Upper lobe of left lung (tissue), 6 donors: ENCODE results near the gene B4GALNT1. TPM values are rescaled to one million over a fixed set of nuclear protein-coding genes. Genes with fewer than 3 reads are reported as not detected.
A peak's percentile ranks its signal among the peaks of the same experiment; 100 is the strongest.

Experiments
- ATAC-seq, 2 donors: fragments of 200-7000 bp; cut with Tn5 transposase; one replicate each; pipeline ENCODE4 v1.9.1; 2022; ENCODE audit warnings: mild to moderate bottlenecking in 2 of 2, moderate library complexity in 2 of 2; ENCODE audit not compliant: low FRiP score in 2 of 2
- DNase-seq, 2 donors: peaks; one replicate each; pipeline ENCODE4 v3.0.0-alpha.2; 2019 to 2020
- H3K27ac ChIP-seq, 4 donors: fragments of 200-600 bp; sonication (generic); one replicate each; pipeline ENCODE4 v1.5.1; 2016 to 2019
- H3K27me3 ChIP-seq, 4 donors: fragments of 200-600 bp; sonication (generic); one replicate each; pipeline ENCODE4 v1.5.1; 2017 to 2019
- H3K36me3 ChIP-seq, 4 donors: fragments of 200-600 bp; sonication (generic); one replicate each; pipeline ENCODE4 v1.5.1; 2016 to 2019
- H3K4me1 ChIP-seq, 4 donors: fragments of 200-600 bp; sonication (generic); one replicate each; pipeline ENCODE4 v1.5.1; 2018 to 2019
- H3K4me3 ChIP-seq, 4 donors: fragments of 200-600 bp; sonication (generic); one replicate each; pipeline ENCODE4 v1.5.1; 2017 to 2019; ENCODE audit warnings: mild to moderate bottlenecking in 2 of 4, moderate library complexity in 1 of 4
- H3K9me3 ChIP-seq, 4 donors: fragments of 200-600 bp; sonication (generic); one replicate each; pipeline ENCODE4 v1.5.1; 2018 to 2019
- CTCF ChIP-seq, 6 experiments: fragments of 450-650 bp in 4 of 6; fragments of 200-600 bp in 2 of 6; sonication (generic) in 2 of 6; IDR thresholded peaks; one replicate each; pipeline ENCODE4 v1.5.1; 2016 to 2019; ENCODE audit warnings: antibody characterized with exemption in 6 of 6
- EP300 ChIP-seq, 4 donors: sonication (generic); formaldehyde crosslinking; IDR thresholded peaks; one replicate each; pipeline ENCODE4 v1.5.1; 2017; ENCODE audit warnings: antibody characterized with exemption in 4 of 4, control low read depth in 2 of 4
- POLR2A ChIP-seq, 4 donors: fragments of 450-650 bp; IDR thresholded peaks; one replicate each; pipeline ENCODE4 v1.5.1; 2016 to 2017; ENCODE audit warnings: antibody characterized with exemption in 4 of 4, mild to moderate bottlenecking in 2 of 4
- POLR2AphosphoS5 ChIP-seq, 2 donors: sonication (generic); formaldehyde crosslinking; IDR thresholded peaks; one replicate each; pipeline ENCODE4 v1.5.1; 2017; ENCODE audit warnings: antibody characterized with exemption in 2 of 2
- WGBS, 2 donors: methylation state at CpG; one replicate each; pipeline ENCODE4 v1.1.5; 2017 to 2018; 5-methylcytosine and 5-hydroxymethylcytosine counted together
- total RNA-seq, 6 donors: library from RNA; depleted of rRNA in 4 of 6; stranded (reverse); fragments of >200 nt in 4 of 6; gene quantifications; one replicate each; pipeline versions ENCODE4 v1.1.0 to v1.2.1, GENCODE V29; 2016 to 2021
- donor health status: DM: no; HTN: no; CAD: no; lungs with moderate emphysema.
- donor health status: DM: no; HTN: yes; CAD: no; lungs with severe emphysema.

Gene B4GALNT1
- total RNA-seq, 6 donors from 2014 or later, result under 0.01 to 2.6 (median 0.80) TPM

GRCh38 chr12:57627501-57628279 is 5.3 kb downstream of the B4GALNT1 start:
- 9 to 20% methylated on average over 26 to 52 of the region's 67 CpGs for WGBS, 2 donors
- Histone ChIP-seq H3K27me3 (peaks cover 0 to 67% (median 22%) of the 10 kb centered on the region in 4 donors), H3K27ac (no peak overlapping the region), H3K9me3 (no peaks in the 10 kb centered on the region), H3K4me3 (peak overlapping the region in 3 of 4 donors; percentile 0 to 8 (median 6)), H3K36me3 (no peaks in the 10 kb centered on the region), H3K4me1 (peaks cover 13 to 26% (median 21%) of the 10 kb centered on the region in 4 donors)
- DNase-seq (peak in 1 of 2 donors; percentile 87), ATAC-seq (no peak)
- TF ChIP-seq POLR2A (IDR thresholded peaks at IDR 0.05) (no peak), POLR2AphosphoS5 (IDR thresholded peaks at IDR 0.05) (no peak), CTCF (IDR thresholded peaks at IDR 0.05) (no peak), EP300 (IDR thresholded peaks at IDR 0.05) (no peak)

GRCh38 chr12:57626921-57627445 is 6.0 kb downstream of the B4GALNT1 start:
- H3K27me3 ChIP-seq, result peaks cover 0 to 66% (median 18%) of the 10 kb centered on the region in 4 donors
- H3K9me3 ChIP-seq, result no peaks in the 10 kb centered on the region
- TF ChIP-seq POLR2AphosphoS5 (IDR thresholded peaks at IDR 0.05) (no peak), CTCF (IDR thresholded peaks at IDR 0.05) (no peak), POLR2A (IDR thresholded peaks at IDR 0.05) (no peak), EP300 (IDR thresholded peaks at IDR 0.05) (no peak)
- WGBS, 2 donors, result 32 to 43% methylated on average over 9 of the region's 9 CpGs
- H3K36me3 ChIP-seq, result no peaks in the 10 kb centered on the region
- H3K4me1 ChIP-seq, result peaks cover 7 to 21% (median 15%) of the 10 kb centered on the region in 4 donors
- no peak for DNase-seq
- H3K27ac ChIP-seq, result no peak overlapping the region
- no peak overlapping the region for H3K4me3 ChIP-seq
- no peak for ATAC-seq

GRCh38 chr12:57626111-57626920 is 6.7 kb downstream of the B4GALNT1 start:
- 43 to 56% methylated on average over 13 of the region's 13 CpGs for WGBS, 2 donors
- H3K27me3 ChIP-seq, result peaks cover 0 to 64% (median 17%) of the 10 kb centered on the region in 4 donors
- no peaks in the 10 kb centered on the region for H3K36me3 ChIP-seq
- ATAC-seq (no peak), DNase-seq (no peak)
- no peak overlapping the region for H3K4me3 ChIP-seq
- no peak for TF ChIP-seq POLR2A (IDR thresholded peaks at IDR 0.05)
- TF ChIP-seq POLR2AphosphoS5 (IDR thresholded peaks at IDR 0.05), result peak in 1 of 2 donors; percentile 6
- H3K27ac ChIP-seq, result no peak overlapping the region
- no peaks in the 10 kb centered on the region for H3K9me3 ChIP-seq
- peaks cover 11 to 24% (median 18%) of the 10 kb centered on the region in 4 donors for H3K4me1 ChIP-seq

- H3K36me3 ChIP-seq, result no peaks in the 10 kb centered on the region
- no peak for TF ChIP-seq EP300 (IDR thresholded peaks at IDR 0.05)
- TF ChIP-seq CTCF (IDR thresholded peaks at IDR 0.05), result no peak
- TF ChIP-seq POLR2AphosphoS5 (IDR thresholded peaks at IDR 0.05), result no peak
- no peak for TF ChIP-seq POLR2A (IDR thresholded peaks at IDR 0.05)
- H3K27me3 ChIP-seq, result peaks cover 0 to 66% (median 20%) of the 10 kb centered on the region in 4 donors
- no peaks in the 10 kb centered on the region for H3K9me3 ChIP-seq
- ATAC-seq, result no peak
- no peak overlapping the region for H3K4me3 ChIP-seq
- no peak overlapping the region for H3K27ac ChIP-seq
- peak in 1 of 2 donors; percentile 33 for DNase-seq
- 77 to 79% methylated on average over 8 to 12 of the region's 12 CpGs for WGBS, 2 donors
- H3K4me1 ChIP-seq, result peaks cover 14 to 32% (median 26%) of the 10 kb centered on the region in 4 donors
These were observed 7.6 kb downstream of the B4GALNT1 start for GRCh38 chr12:57625261-57626032.
